HG03103 (cell line): ENCODE data around the gene GTPBP6.
A peak's percentile ranks its signal among the peaks of the same experiment; 100 is the strongest.
"Not testable (repeated sequence)": the region's sequence is repeated elsewhere in the genome, so short reads cannot be mapped to it uniquely, and the experiment has no call there.

Experiments used
- ATAC-seq: cut with Tn5 transposase; IDR thresholded peaks from one replicate; pipeline ENCODE4 v1.9.1; 2021; ENCODE audit warnings: low read depth; ENCODE audit not compliant: unreplicated experiment

GTPBP6 gene

GRCh38 chrX:318068-318738 lies 393 bp downstream of the GTPBP6 start:
- ATAC-seq: peak; percentile 50

- no peak for ATAC-seq
Measured at GRCh38 chrX:317424-318067, 1.1 kb downstream of the GTPBP6 start.

DNA sequence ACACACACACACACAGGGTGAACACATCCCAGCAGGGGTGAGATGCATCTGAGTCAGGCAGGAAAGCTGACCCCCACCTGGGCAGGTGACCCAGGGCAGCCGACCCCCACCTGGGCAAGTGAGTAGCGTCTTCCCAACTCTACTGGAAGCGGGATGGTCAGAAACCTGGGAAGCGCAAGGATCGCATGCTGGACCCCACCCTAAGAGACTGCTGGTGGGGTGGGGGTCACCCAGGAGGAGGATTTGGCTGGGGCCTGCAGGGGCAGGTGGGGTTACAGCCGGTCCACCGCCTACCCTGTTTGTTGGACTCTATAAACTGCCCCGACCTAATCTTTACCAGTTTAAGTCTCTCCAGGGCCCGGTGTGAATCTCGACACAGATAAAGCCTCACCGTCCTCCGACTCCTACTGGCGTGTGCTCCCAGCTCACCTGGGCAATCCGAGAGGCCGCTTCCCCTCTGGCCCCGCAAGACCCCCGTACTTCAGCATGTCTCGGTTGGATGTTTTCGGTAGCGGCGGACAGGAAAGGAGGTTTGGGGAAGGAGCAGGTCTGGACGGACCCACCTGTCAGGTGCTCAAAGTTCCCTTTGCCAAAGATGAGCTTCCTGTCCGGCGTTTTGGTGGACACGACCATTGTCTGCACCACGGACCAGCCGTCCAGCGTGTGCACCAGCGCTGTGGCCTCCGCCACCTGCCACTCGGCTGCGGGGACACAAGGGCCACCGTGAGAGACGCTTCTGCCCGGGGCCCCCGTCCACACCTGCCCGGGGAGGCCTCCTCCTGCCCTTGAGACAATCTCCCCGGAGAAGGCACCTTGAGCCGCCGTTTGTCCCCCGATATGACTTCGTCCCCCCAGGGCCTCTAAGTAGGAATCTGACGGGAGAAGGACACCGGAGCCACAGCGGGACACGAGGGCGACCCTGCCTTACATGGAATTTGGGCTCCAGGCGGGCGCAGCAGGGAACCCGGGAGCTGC lies 2.0 kb downstream of the GTPBP6 start:
- ATAC-seq: no peak

DNA sequence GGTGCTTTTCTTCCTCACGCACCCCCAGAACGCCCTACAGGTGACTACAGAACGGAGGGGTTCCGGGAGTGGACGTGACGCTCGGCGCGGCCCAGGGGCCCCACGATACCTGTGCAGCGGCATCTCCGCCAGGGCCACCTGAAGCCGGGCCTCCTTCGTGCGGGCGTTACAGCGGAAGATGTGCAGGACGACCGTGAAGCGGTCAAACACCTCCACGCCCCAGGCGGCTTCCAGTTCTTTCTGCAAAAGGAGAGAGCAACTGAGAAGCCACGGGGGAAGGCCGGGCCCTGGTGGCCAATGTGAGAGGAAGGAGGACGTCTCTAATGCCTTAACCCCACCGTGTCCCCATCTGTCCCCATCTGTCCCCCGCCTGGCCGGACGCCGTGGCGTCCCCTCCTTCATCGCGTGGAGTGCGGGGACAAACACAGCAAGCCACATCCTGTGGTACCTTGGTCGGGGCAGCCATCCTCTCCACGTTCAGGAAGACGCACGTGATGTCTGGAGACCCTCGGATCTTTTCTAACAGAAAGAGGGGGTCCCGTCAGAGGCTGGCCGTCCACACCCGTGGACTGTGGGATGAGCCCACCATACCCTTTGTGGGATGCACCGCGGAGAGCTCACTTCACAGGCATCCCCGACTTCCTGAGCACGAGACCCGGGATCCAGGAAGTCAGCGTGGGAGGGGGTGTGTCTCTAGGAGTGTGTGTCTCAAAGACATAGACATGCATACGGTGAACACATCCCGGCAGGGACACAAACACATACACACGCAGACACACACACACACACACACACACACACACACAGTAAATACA lies 3.6 kb downstream of the GTPBP6 start:
- ATAC-seq: no peak

DNA sequence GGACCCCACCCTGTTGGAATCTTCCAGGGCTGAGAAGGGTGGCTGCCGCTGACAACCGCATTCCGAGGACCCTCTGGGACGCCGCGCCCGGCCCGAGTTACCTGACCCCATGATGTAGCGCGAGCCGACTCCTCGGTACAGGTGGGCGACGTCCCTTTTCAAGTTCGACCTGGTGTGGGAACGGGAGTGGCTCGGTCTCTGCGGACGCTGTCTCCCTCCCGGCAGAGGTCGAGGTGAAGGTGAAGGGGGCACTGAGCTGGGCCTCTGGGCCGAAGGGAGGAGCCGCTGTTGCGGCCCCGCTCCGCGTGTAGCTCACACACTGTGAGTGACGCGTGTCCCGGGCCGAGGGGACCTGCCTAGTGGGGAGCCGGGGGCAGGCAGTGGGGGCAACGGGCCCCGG lies 4.5 kb downstream of the GTPBP6 start:
- no peak for ATAC-seq

DNA sequence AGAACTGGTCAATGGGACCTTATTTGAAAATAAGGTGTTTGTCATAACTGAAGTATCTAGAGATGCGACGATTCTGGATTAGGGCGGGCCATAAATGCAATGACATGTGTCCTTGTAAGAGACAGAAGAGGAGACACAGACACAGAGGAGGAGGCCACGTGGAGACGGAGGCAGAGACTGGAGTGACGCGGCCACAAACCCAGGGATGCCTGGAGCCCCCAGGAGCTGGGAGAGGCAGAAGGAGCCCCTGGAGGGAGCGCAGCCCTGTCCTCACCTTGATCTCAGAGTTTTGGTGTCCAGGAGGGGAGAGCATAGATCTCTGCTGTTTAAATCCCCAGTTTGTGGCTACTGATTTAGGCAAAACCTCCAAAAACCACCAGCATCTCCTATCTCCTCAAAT lies 5.0 kb downstream of the GTPBP6 start:
- no peak for ATAC-seq

DNA sequence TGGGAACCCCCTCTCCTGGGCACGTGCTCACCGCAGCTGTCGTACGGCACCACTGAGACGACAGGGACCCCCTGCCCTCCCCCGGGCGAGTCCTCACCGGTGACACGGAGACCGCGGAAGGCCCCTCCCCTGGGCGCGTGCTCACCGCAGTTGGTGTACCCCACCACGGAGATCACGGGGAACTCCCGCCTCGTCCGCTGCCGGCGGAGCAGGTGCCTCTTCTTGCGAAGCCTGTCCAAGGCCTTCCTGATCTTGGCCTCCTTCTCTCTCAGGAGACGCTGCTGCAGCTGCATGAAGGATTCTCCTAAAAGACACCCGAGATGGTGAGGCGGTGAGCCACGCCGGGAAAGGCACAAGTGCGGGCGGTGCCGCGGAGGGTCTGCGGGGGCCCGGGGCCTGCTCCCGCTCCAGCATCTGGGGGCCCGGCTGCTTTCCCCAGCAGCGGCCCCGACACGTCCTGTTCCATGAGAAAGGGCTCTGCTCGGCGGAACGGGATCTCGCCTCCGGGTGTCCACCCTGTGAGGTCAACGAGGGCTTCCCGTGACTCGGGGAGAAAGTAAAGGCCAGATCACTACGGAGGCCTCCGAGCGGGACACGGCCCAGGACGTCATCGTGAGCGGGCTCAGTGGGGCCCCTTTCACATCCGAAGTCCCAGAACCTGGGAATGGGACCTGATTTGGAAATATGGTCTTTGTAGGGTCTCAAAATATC lies 5.8 kb downstream of the GTPBP6 start:
- ATAC-seq: no peak

- no peak for ATAC-seq
Measured at GRCh38 chrX:311156-312129, 7.2 kb downstream of the GTPBP6 start.

- no peak for ATAC-seq
Measured at GRCh38 chrX:310621-311155, 7.9 kb downstream of the GTPBP6 start.

- ATAC-seq: no peak
Measured at GRCh38 chrX:308821-309520, 9.6 kb downstream of the GTPBP6 start.

DNA sequence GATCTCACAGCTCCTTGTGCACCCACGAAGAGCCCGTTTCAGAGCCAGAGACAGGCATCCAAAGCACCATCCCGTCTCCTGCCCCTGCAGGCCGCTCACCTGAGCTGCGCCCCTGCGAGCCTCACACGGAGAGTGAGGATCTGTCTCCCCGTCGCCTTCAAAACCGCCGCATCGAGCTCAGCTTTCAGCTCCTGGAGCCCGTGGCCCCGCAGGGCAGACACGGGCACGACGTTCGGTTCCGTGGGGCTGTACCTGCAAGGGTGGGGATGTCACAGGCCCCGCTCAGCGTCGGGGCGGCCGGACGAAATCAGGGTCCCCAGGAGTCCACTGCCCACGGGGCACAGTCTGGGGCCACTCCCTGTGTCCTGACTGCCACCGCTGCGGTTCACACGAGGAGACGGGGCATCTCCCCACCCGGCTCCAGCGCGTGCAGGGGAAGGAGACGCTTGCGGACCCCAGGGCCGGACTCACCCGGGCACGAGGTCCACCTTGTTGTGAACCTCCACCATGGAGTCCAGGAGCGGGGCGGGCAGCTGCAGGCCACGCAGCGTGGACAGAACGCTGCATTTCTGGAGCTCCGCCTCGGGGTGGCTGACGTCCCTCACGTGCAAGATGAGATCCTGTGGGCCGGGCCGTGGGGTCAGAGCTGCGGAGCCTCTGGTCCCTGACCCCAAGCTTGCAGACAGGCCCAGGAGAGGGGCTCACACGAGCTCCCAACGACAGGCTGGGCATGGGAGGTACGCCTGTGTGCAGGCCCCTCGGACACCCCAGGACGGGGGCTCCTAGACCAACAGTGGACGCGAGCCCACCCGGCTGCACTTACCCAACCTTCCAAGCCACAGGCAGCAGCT lies 11.1 kb downstream of the GTPBP6 start:
- no peak for ATAC-seq

- ATAC-seq: not testable (repeated sequence)
Measured at GRCh38 chrX:306614-307251, 11.9 kb downstream of the GTPBP6 start.

- ATAC-seq: not testable (repeated sequence)
Measured at GRCh38 chrX:305781-306613, 12.6 kb downstream of the GTPBP6 start.

- ATAC-seq: no peak
Measured at GRCh38 chrX:302975-303374, 15.6 kb downstream of the GTPBP6 start.

DNA sequence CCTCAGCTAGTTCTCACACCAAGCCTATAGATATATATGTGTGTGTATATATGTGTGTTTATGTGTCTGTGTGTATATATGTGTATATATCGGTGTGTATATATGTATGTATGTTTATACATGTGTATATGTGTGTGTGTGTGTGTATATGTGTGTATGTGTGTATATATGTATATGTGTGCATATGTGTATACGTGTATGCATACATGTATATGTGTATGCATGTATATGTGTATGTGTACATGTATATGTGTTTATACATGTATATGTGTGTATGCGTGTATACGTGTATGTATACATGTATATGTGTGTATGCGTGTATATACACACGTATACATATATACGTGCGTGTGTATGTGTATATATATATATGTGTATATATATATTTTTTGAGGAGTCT lies 18.3 kb downstream of the GTPBP6 start:
- ATAC-seq: no peak

DNA sequence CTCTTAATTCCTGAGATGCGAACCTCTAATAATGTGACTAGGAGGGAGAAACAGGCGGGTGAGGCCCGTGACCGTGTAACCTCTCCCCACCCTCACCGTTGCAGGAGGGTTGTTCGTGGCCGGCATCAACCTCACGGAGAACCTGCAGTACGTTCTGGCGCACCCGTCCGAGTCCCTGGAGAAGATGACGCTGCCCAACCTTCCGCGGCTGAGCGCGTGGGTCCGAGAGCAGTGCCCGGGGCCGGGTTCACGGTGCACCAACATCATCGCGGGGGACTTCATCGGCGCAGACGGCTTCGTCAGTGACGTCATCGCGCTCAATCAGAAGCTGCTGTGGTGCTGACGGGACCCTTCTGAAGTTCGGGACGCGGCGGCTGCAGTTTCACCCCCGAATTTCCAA lies 19.6 kb downstream of the GTPBP6 start:
- no peak for ATAC-seq
